Suprapubic skin (tissue), 4 donors: ENCODE results near the gene KCNAB2. TPM values are rescaled to one million over a fixed set of nuclear protein-coding genes. Genes with fewer than 3 reads are reported as not detected.

Experiments used
- DNase-seq, 2 donors: peaks; one replicate each; pipeline ENCODE4 v3.0.0-alpha.2; 2019; ENCODE audit warnings: low spot score in 2 of 2
- H3K27ac ChIP-seq: fragments of 200-600 bp; sonication (generic); one replicate; pipeline ENCODE4 v1.5.1; 2019
- H3K27me3 ChIP-seq: fragments of 200-600 bp; sonication (generic); one replicate; pipeline ENCODE4 v1.5.1; 2019
- H3K36me3 ChIP-seq: fragments of 200-600 bp; sonication (generic); one replicate; pipeline ENCODE4 v1.5.1; 2019
- H3K4me1 ChIP-seq: fragments of 200-600 bp; sonication (generic); one replicate; pipeline ENCODE4 v1.5.1; 2019
- H3K4me3 ChIP-seq: fragments of 200-600 bp; sonication (generic); one replicate; pipeline ENCODE4 v1.5.1; 2019; ENCODE audit warnings: mild to moderate bottlenecking
- H3K9me3 ChIP-seq: fragments of 200-600 bp; sonication (generic); one replicate; pipeline ENCODE4 v1.5.1; 2019
- CTCF ChIP-seq, 2 donors: fragments of 200-600 bp in 1 of 2; fragments of 450-650 bp in 1 of 2; sonication (generic) in 1 of 2; IDR thresholded peaks; one replicate each; pipeline ENCODE4 v1.5.1; 2016 to 2019; ENCODE audit warnings: antibody characterized with exemption in 2 of 2, mild to moderate bottlenecking in 1 of 2, moderate library complexity in 1 of 2
- EP300 ChIP-seq: sonication (generic); formaldehyde crosslinking; IDR thresholded peaks from one replicate; pipeline ENCODE4 v1.6.1; 2017; ENCODE audit warnings: antibody characterized with exemption
- POLR2A ChIP-seq, 2 donors: fragments of 450-650 bp; IDR thresholded peaks; one replicate each; pipeline ENCODE4 v1.6.1; 2017; ENCODE audit warnings: antibody characterized with exemption in 2 of 2, mild to moderate bottlenecking in 2 of 2, moderate library complexity in 2 of 2
- POLR2AphosphoS5 ChIP-seq, 3 donors: sonication (generic); formaldehyde crosslinking; IDR thresholded peaks; one replicate each; pipeline ENCODE4 v1.6.1; 2017; ENCODE audit warnings: antibody characterized with exemption in 3 of 3
- WGBS: methylation state at CpG from one replicate; pipeline ENCODE4 v1.1.5; 2018; 5-methylcytosine and 5-hydroxymethylcytosine counted together
- total RNA-seq, 4 donors: library from RNA; depleted of rRNA; stranded (reverse); fragments of >200 nt; gene quantifications; one replicate each; pipeline ENCODE4 v1.1.0, GENCODE V29; 2016

The KCNAB2 gene
- total RNA-seq, 4 donors from 2014 or later, result 13.3 to 17.5 (median 16.2) TPM

- no peak for TF ChIP-seq POLR2AphosphoS5 (IDR thresholded peaks at IDR 0.05)
- TF ChIP-seq CTCF (IDR thresholded peaks at IDR 0.05), result no peak
- TF ChIP-seq POLR2A (IDR thresholded peaks at IDR 0.05), result no peak
- no peak for TF ChIP-seq EP300
- H3K27me3 ChIP-seq, result peaks cover 9% of the 10 kb centered on the region
- H3K4me3 ChIP-seq, result peak overlapping the region; percentile 10
- no peaks in the 10 kb centered on the region for H3K36me3 ChIP-seq
- peaks cover 22% of the 10 kb centered on the region for H3K4me1 ChIP-seq
- no peak for DNase-seq
- no peaks in the 10 kb centered on the region for H3K9me3 ChIP-seq
- 70% methylated on average over 17 of the region's 19 CpGs for WGBS
- no peak overlapping the region for H3K27ac ChIP-seq
Observed at GRCh38 chr1:6028042-6028850, 17.4 kb upstream of the KCNAB2 start.

DNA sequence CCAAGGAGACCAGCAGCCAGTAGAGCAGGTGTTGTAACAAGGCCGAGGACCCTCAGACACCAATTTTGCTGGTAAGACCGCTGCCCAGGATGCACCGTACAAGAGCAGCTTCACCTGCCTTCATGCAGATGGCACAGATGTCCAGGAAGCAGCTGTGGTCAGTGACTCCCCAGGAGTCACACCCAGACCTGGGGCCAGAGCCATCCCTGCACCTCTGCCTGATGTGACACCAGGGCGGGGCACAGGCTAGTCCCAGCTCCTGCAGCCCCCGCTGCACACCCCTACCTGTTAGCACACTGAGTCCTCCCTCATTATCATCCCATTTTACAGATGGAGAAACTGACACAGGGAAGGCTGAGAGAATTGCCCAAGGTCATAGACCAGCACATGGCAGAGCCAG is 16.3 kb upstream of the KCNAB2 start:
- Histone ChIP-seq H3K27ac (no peak overlapping the region), H3K4me3 (no peak overlapping the region), H3K9me3 (no peaks in the 10 kb centered on the region), H3K27me3 (peaks cover 8% of the 10 kb centered on the region), H3K36me3 (no peaks in the 10 kb centered on the region), H3K4me1 (peaks cover 22% of the 10 kb centered on the region)
- WGBS, result 81% methylated on average over 5 of the region's 5 CpGs
- TF ChIP-seq EP300 (no peak), CTCF (IDR thresholded peaks at IDR 0.05) (no peak), POLR2A (IDR thresholded peaks at IDR 0.05) (no peak), POLR2AphosphoS5 (IDR thresholded peaks at IDR 0.05) (no peak)
- no peak for DNase-seq

- 95% methylated on average over 4 of the region's 7 CpGs for WGBS
- TF ChIP-seq EP300 (no peak), CTCF (IDR thresholded peaks at IDR 0.05) (no peak), POLR2AphosphoS5 (IDR thresholded peaks at IDR 0.05) (no peak), POLR2A (IDR thresholded peaks at IDR 0.05) (no peak)
Observed at GRCh38 chr1:6030132-6030531, 15.6 kb upstream of the KCNAB2 start.

GRCh38 chr1:6030547-6031261 is 15.0 kb upstream of the KCNAB2 start:
- H3K27ac ChIP-seq, result no peak overlapping the region
- peaks cover 3% of the 10 kb centered on the region for H3K27me3 ChIP-seq
- H3K9me3 ChIP-seq, result no peaks in the 10 kb centered on the region
- no peak for DNase-seq
- H3K4me1 ChIP-seq, result peaks cover 14% of the 10 kb centered on the region
- TF ChIP-seq CTCF (IDR thresholded peaks at IDR 0.05) (no peak), POLR2AphosphoS5 (IDR thresholded peaks at IDR 0.05) (no peak), POLR2A (IDR thresholded peaks at IDR 0.05) (no peak), EP300 (no peak)
- H3K36me3 ChIP-seq, result no peaks in the 10 kb centered on the region
- no peak overlapping the region for H3K4me3 ChIP-seq
- 85% methylated on average over 2 of the region's 2 CpGs for WGBS

More at GRCh38 chr1:6030132-6030531, 15.6 kb upstream of the KCNAB2 start:
- no peak for DNase-seq
- no peaks in the 10 kb centered on the region for H3K36me3 ChIP-seq
- peaks cover 20% of the 10 kb centered on the region for H3K4me1 ChIP-seq
- no peak overlapping the region for H3K27ac ChIP-seq
- H3K9me3 ChIP-seq, result no peaks in the 10 kb centered on the region
- no peak overlapping the region for H3K4me3 ChIP-seq
- peaks cover 5% of the 10 kb centered on the region for H3K27me3 ChIP-seq

DNA sequence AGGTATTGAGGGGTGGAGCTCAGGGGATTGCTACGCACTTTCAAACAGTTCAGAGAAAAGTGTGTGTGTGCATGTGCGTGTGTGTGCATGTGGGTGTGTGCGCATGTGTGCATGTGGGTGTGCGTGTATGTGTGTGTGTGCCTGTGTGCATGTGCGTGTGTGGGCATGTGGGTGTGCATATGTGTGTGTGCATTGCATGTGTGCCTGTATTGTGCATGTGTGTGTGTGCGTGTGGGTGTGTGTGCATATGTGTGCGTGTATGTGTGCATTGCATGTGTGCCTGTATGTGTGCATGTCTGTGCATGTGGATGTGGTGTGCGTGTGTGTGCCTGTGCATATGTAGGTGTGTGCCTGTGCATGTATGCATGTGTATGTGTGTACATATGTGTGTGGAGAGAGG is 12.6 kb upstream of the KCNAB2 start:
- 90% methylated on average over 8 of the region's 8 CpGs for WGBS
- H3K27me3 ChIP-seq, result no peaks in the 10 kb centered on the region
- no peak overlapping the region for H3K4me3 ChIP-seq
- DNase-seq, result no peak
- peaks cover 4% of the 10 kb centered on the region for H3K4me1 ChIP-seq
- H3K9me3 ChIP-seq, result no peaks in the 10 kb centered on the region
- no peak overlapping the region for H3K27ac ChIP-seq
- TF ChIP-seq POLR2AphosphoS5 (IDR thresholded peaks at IDR 0.05), result no peak
- TF ChIP-seq CTCF (IDR thresholded peaks at IDR 0.05), result no peak
- no peak for TF ChIP-seq POLR2A (IDR thresholded peaks at IDR 0.05)
- TF ChIP-seq EP300, result no peak
- H3K36me3 ChIP-seq, result no peaks in the 10 kb centered on the region
